Parathyroid adenoma (tissue), 2 donors: ENCODE results near the gene ARHGAP29.

Experiments
- H2AFZ ChIP-seq: fragments of 300-600 bp; sonication (generic); one replicate; pipeline ENCODE4 v1.7.0; 2017; ENCODE audit warnings: antibody characterized with exemption, mild to moderate bottlenecking
- H3K27ac ChIP-seq: fragments of 300-600 bp; sonication (generic); one replicate; pipeline ENCODE4 v1.7.0; 2017
- H3K27me3 ChIP-seq: fragments of 300-600 bp; sonication (generic); one replicate; pipeline ENCODE4 v1.7.0; 2017; ENCODE audit warnings: low read length; ENCODE audit not compliant: control insufficient read depth, insufficient read depth
- H3K36me3 ChIP-seq: fragments of 300-600 bp; sonication (generic); one replicate; pipeline ENCODE4 v1.7.0; 2017; ENCODE audit warnings: low read length; ENCODE audit not compliant: control insufficient read depth, insufficient read depth
- H3K4me1 ChIP-seq: fragments of 300-600 bp; sonication (generic); one replicate; pipeline ENCODE4 v1.7.0; 2017; ENCODE audit warnings: control low read depth
- H3K4me2 ChIP-seq: fragments of 300-600 bp; sonication (generic); one replicate; pipeline ENCODE4 v1.7.0; 2017; ENCODE audit warnings: low read length
- H3K4me3 ChIP-seq: fragments of 300-600 bp; sonication (generic); one replicate; pipeline ENCODE4 v1.7.0; 2017; ENCODE audit warnings: low read depth, low read length
- H3K79me2 ChIP-seq: fragments of 300-600 bp; sonication (generic); one replicate; pipeline ENCODE4 v1.7.0; 2017; ENCODE audit warnings: control low read depth
- H3K9ac ChIP-seq: fragments of 300-600 bp; sonication (generic); one replicate; pipeline ENCODE4 v1.7.0; 2017; ENCODE audit warnings: mild to moderate bottlenecking
- H3K9me3 ChIP-seq: fragments of 300-600 bp; sonication (generic); one replicate; pipeline ENCODE4 v1.7.0; 2017; ENCODE audit warnings: low read length; ENCODE audit not compliant: control insufficient read depth
- CTCF ChIP-seq: fragments of 300-600 bp; sonication (generic); IDR thresholded peaks from one replicate; pipeline ENCODE4 v1.7.0; 2017; ENCODE audit warnings: antibody characterized with exemption, mild to moderate bottlenecking
- donor health status: primary hyperparathyroidism.

ARHGAP29 gene

GRCh38 chr1:94193128-94193527, 44.3 kb downstream of the ARHGAP29 start:
- H3K36me3 ChIP-seq, result no peaks in the 10 kb centered on the region
- H3K27me3 ChIP-seq, result no peaks in the 10 kb centered on the region
- H3K9me3 ChIP-seq, result no peaks in the 10 kb centered on the region
- H2AFZ ChIP-seq, result no peak overlapping the region
- H3K79me2 ChIP-seq, result no peaks in the 10 kb centered on the region
- no peak overlapping the region for H3K4me2 ChIP-seq
- H3K4me1 ChIP-seq, result no peaks in the 10 kb centered on the region
- no peak overlapping the region for H3K4me3 ChIP-seq
- H3K9ac ChIP-seq, result no peak overlapping the region
- TF ChIP-seq CTCF, result no peak
- H3K27ac ChIP-seq, result no peak overlapping the region

- Histone ChIP-seq H2AFZ (no peak overlapping the region), H3K36me3 (no peaks in the 10 kb centered on the region), H3K4me3 (no peak overlapping the region), H3K4me1 (no peaks in the 10 kb centered on the region), H3K9me3 (no peaks in the 10 kb centered on the region), H3K27me3 (no peaks in the 10 kb centered on the region), H3K27ac (no peak overlapping the region), H3K4me2 (no peak overlapping the region), H3K79me2 (no peaks in the 10 kb centered on the region), H3K9ac (no peak overlapping the region)
- no peak for TF ChIP-seq CTCF
These were observed 46.2 kb downstream of the ARHGAP29 start for GRCh38 chr1:94191216-94191615.

- no peaks in the 10 kb centered on the region for H3K79me2 ChIP-seq
- no peaks in the 10 kb centered on the region for H3K4me1 ChIP-seq
- H3K9ac ChIP-seq, result no peak overlapping the region
- H3K27me3 ChIP-seq, result no peaks in the 10 kb centered on the region
- H3K4me2 ChIP-seq, result no peak overlapping the region
- no peaks in the 10 kb centered on the region for H3K9me3 ChIP-seq
- H3K27ac ChIP-seq, result no peak overlapping the region
- H3K36me3 ChIP-seq, result no peaks in the 10 kb centered on the region
- no peak overlapping the region for H2AFZ ChIP-seq
- no peak overlapping the region for H3K4me3 ChIP-seq
- TF ChIP-seq CTCF, result no peak
These were observed 50.4 kb downstream of the ARHGAP29 start for GRCh38 chr1:94186946-94187345.

- Histone ChIP-seq H3K79me2 (no peaks in the 10 kb centered on the region), H3K9ac (no peak overlapping the region), H3K9me3 (no peaks in the 10 kb centered on the region), H3K4me1 (no peaks in the 10 kb centered on the region), H3K27ac (no peak overlapping the region), H3K4me3 (no peak overlapping the region), H3K27me3 (no peaks in the 10 kb centered on the region), H2AFZ (no peak overlapping the region), H3K4me2 (no peak overlapping the region), H3K36me3 (no peaks in the 10 kb centered on the region)
- TF ChIP-seq CTCF, result no peak
These were observed 54.1 kb downstream of the ARHGAP29 start for GRCh38 chr1:94183197-94183815.

- TF ChIP-seq CTCF, result no peak
- H3K4me2 ChIP-seq, result no peak overlapping the region
- H3K9ac ChIP-seq, result no peak overlapping the region
- no peak overlapping the region for H2AFZ ChIP-seq
- H3K79me2 ChIP-seq, result no peaks in the 10 kb centered on the region
- no peak overlapping the region for H3K4me3 ChIP-seq
- no peaks in the 10 kb centered on the region for H3K4me1 ChIP-seq
- no peak overlapping the region for H3K27ac ChIP-seq
- H3K36me3 ChIP-seq, result no peaks in the 10 kb centered on the region
- H3K27me3 ChIP-seq, result no peaks in the 10 kb centered on the region
- no peaks in the 10 kb centered on the region for H3K9me3 ChIP-seq
These were observed 55.2 kb downstream of the ARHGAP29 start for GRCh38 chr1:94182191-94182590.
